Brain microvascular endothelial cell (primary cell): Measurements from ENCODE around the gene RECQL5.

Source experiments
- DNase-seq: peaks from one replicate; pipeline ENCODE4 v3.0.0-alpha.2; 2020
- H3K27ac ChIP-seq: fragments of 250-450 bp; sonication (Bioruptor Pico); 2 replicates; pipeline ENCODE4 v1.5.1; 2020; ENCODE audit warnings: mild to moderate bottlenecking, moderate library complexity
- H3K27me3 ChIP-seq: fragments of 250-450 bp; sonication (Bioruptor Pico); replicated peaks from 2 replicates; pipeline ENCODE4 v1.5.1; 2020; ENCODE audit warnings: mild to moderate bottlenecking
- H3K36me3 ChIP-seq: fragments of 250-450 bp; sonication (Bioruptor Pico); replicated peaks from 2 replicates; pipeline ENCODE4 v1.5.1; 2020; ENCODE audit warnings: mild to moderate bottlenecking
- H3K4me3 ChIP-seq: 2 replicates; pipeline ENCODE4 v1.5.1; 2011; ENCODE audit warnings: low read depth, mild to moderate bottlenecking, control low read depth, low read length, moderate library complexity
- CTCF ChIP-seq: IDR thresholded peaks from 2 replicates; pipeline ENCODE4 v1.5.1; 2011; ENCODE audit warnings: low read depth, mild to moderate bottlenecking, moderate library complexity, low read length, control low read depth, inconsistent platforms; ENCODE audit errors: missing control alignments
- in situ Hi-C: cut with HindIII; loops from 2 replicates; pipeline ENCODE4 v1.10.0; 2017; ENCODE audit warnings: low sequenced_read_pairs, low pct_ligation_motif_present

The RECQL5 gene

GRCh38 chr17:75691371-75691791 is 24.4 kb upstream of the RECQL5 start:
- H3K36me3 ChIP-seq: peaks cover 15% of the 10 kb centered on the region
- H3K27ac ChIP-seq: peak overlapping the region; percentile 11
- in situ Hi-C loops: no loop called here
- H3K27me3 ChIP-seq: no peaks in the 10 kb centered on the region
- no peak for DNase-seq
- no peak overlapping the region for H3K4me3 ChIP-seq
- no peak for TF ChIP-seq CTCF

GRCh38 chr17:75689441-75689873 is 22.5 kb upstream of the RECQL5 start:
- TF ChIP-seq CTCF: no peak
- no peak overlapping the region for H3K4me3 ChIP-seq
- no peak overlapping the region for H3K27ac ChIP-seq
- no peaks in the 10 kb centered on the region for H3K27me3 ChIP-seq
- in situ Hi-C loops: no loop called here
- H3K36me3 ChIP-seq: peaks cover 10% of the 10 kb centered on the region
- DNase-seq: no peak

GRCh38 chr17:75688209-75688825 is 21.4 kb upstream of the RECQL5 start:
- peaks cover 7% of the 10 kb centered on the region for H3K36me3 ChIP-seq
- no peak for DNase-seq
- no peak overlapping the region for H3K4me3 ChIP-seq
- H3K27me3 ChIP-seq: no peaks in the 10 kb centered on the region
- in situ Hi-C loops: no loop called here
- no peak for TF ChIP-seq CTCF
- no peak overlapping the region for H3K27ac ChIP-seq

GRCh38 chr17:75685499-75685898 is 18.5 kb upstream of the RECQL5 start:
- no peaks in the 10 kb centered on the region for H3K27me3 ChIP-seq
- peaks cover 7% of the 10 kb centered on the region for H3K36me3 ChIP-seq
- peak overlapping the region; percentile 38 for H3K27ac ChIP-seq
- H3K4me3 ChIP-seq: no peak overlapping the region
- in situ Hi-C loops: no loop called here
- TF ChIP-seq CTCF: no peak
- DNase-seq: no peak

GRCh38 chr17:75684924-75685323 is 18.0 kb upstream of the RECQL5 start:
- in situ Hi-C loops: no loop called here
- TF ChIP-seq CTCF: no peak
- no peak overlapping the region for H3K4me3 ChIP-seq
- no peaks in the 10 kb centered on the region for H3K27me3 ChIP-seq
- H3K36me3 ChIP-seq: peaks cover 8% of the 10 kb centered on the region
- DNase-seq: no peak
- peak overlapping the region; percentile 38 for H3K27ac ChIP-seq

GRCh38 chr17:75684249-75684648 is 17.3 kb upstream of the RECQL5 start:
- Histone ChIP-seq H3K27ac (peak overlapping the region; percentile 38), H3K4me3 (no peak overlapping the region), H3K27me3 (no peaks in the 10 kb centered on the region), H3K36me3 (peaks cover 12% of the 10 kb centered on the region)
- no peak for TF ChIP-seq CTCF
- peak; percentile 51 for DNase-seq
- in situ Hi-C loops: no loop called here
